Measurements from ENCODE around the gene DDX52.

The DDX52 gene

GRCh38 chr17:37677021-37677420 is 33.8 kb upstream of the DDX52 start:
- no peak for DNase-seq (ENCODE audit: extremely low read depth, low read depth)
- no peak overlapping the region for H3K4me3 ChIP-seq (replicated peaks; ENCODE audit: low read depth, low read length)
- no peak for TF ChIP-seq CTCF (IDR thresholded peaks at IDR 0.05; ENCODE audit: low read depth, low read length, missing control alignments)

GRCh38 chr17:37676115-37676925 is 33.1 kb upstream of the DDX52 start:
- no peak for TF ChIP-seq CTCF (IDR thresholded peaks at IDR 0.05; ENCODE audit: low read depth, low read length, missing control alignments)
- no peak for DNase-seq (ENCODE audit: extremely low read depth, low read depth)

GRCh38 chr17:37674511-37674910 is 31.3 kb upstream of the DDX52 start:
- H3K4me3 ChIP-seq (replicated peaks; ENCODE audit: low read depth, low read length), result no peak overlapping the region
- no peak for TF ChIP-seq CTCF (IDR thresholded peaks at IDR 0.05; ENCODE audit: low read depth, low read length, missing control alignments)
- no peak for DNase-seq (ENCODE audit: extremely low read depth, low read depth)

More at GRCh38 chr17:37676115-37676925, 33.1 kb upstream of the DDX52 start:
- H3K4me3 ChIP-seq (replicated peaks; ENCODE audit: low read depth, low read length), result no peak overlapping the region

- TF ChIP-seq CTCF (IDR thresholded peaks at IDR 0.05; ENCODE audit: low read depth, low read length, missing control alignments), result no peak
- no peak for DNase-seq (ENCODE audit: extremely low read depth, low read depth)
- H3K4me3 ChIP-seq (replicated peaks; ENCODE audit: low read depth, low read length), result no peak overlapping the region
Observed at GRCh38 chr17:37673386-37673785, 30.1 kb upstream of the DDX52 start.

- DNase-seq (ENCODE audit: extremely low read depth, low read depth), result no peak
- no peak for TF ChIP-seq CTCF (IDR thresholded peaks at IDR 0.05; ENCODE audit: low read depth, low read length, missing control alignments)
- no peak overlapping the region for H3K4me3 ChIP-seq (replicated peaks; ENCODE audit: low read depth, low read length)
Observed at GRCh38 chr17:37672548-37673078, 29.4 kb upstream of the DDX52 start.

- peak; percentile 19 for DNase-seq (ENCODE audit: extremely low read depth, low read depth)
- no peak overlapping the region for H3K4me3 ChIP-seq (replicated peaks; ENCODE audit: low read depth, low read length)
- TF ChIP-seq CTCF (IDR thresholded peaks at IDR 0.05; ENCODE audit: low read depth, low read length, missing control alignments), result no peak
Observed at GRCh38 chr17:37671824-37672547, 28.7 kb upstream of the DDX52 start.
